K562 (cell line): ENCODE results near the gene PLCL1.

Experiments
- ADNP ChIP-seq: fragments of 200-800 bp; sonication (Bioruptor generic); IDR thresholded peaks from 2 replicates; pipeline ENCODE4 v1.6.1; 2016; ENCODE audit warnings: missing genetic modification characterization, missing compliant biosample characterization
- ATF3 ChIP-seq, 2 experiments: fragments of 450-650 bp in 1 of 2; sonication (generic) in 1 of 2; formaldehyde crosslinking in 1 of 2; IDR thresholded peaks in 1 of 2; conservative IDR thresholded peaks in 1 of 2; 2 replicates each; pipeline versions ENCODE4 v1.6.1 to v1.8.1; 2016 to 2023; ENCODE audit warnings: mild to moderate bottlenecking in 2 of 2, moderate library complexity in 2 of 2, inconsistent platforms in 1 of 2, missing genetic modification reagents in 1 of 2
- L3MBTL2 ChIP-seq: fragments of 450-650 bp; IDR thresholded peaks from 2 replicates; pipeline ENCODE4 v1.6.1; 2016; ENCODE audit warnings: mild to moderate bottlenecking, moderate library complexity
- POLR2AphosphoS5 ChIP-seq: IDR thresholded peaks from 2 replicates; pipeline ENCODE4 v1.6.1; 2011; ENCODE audit warnings: mild to moderate bottlenecking, low read depth, low read length, moderate library complexity; ENCODE audit not compliant: control insufficient read depth, insufficient read depth
- SRSF1 ChIP-seq: fragments of 200-400 bp; formaldehyde crosslinking; IDR thresholded peaks from 2 replicates; pipeline ENCODE4 v1.6.1; 2017; ENCODE audit warnings: mild to moderate bottlenecking, low read depth, low read length, moderate library complexity
- ZNF740 ChIP-seq, 3 experiments: fragments of 200-800 bp in 1 of 3; sonication (Bioruptor generic) in 1 of 3; sonication (generic) in 1 of 3; formaldehyde crosslinking in 1 of 3; IDR thresholded peaks; 2 replicates each; pipeline versions ENCODE4 v1.6.1 to v1.8.0; 2016 to 2022; ENCODE audit warnings: mild to moderate bottlenecking in 2 of 3, missing compliant biosample characterization in 2 of 3, missing genetic modification characterization in 2 of 3, missing genetic modification reagents in 1 of 3

GRCh38 chr2:197798187-197798586, 6.2 kb upstream of the PLCL1 start:
- TF ChIP-seq ZNF740 (CRISPR knock-in tag; IDR thresholded peaks at IDR 0.05) (no peak), ZNF740 (tag; IDR thresholded peaks at IDR 0.05) (no peak), SRSF1 (no peak), POLR2AphosphoS5 (no peak), L3MBTL2 (no peak), ADNP (tag) (no peak), ATF3 (IDR thresholded peaks at IDR 0.05) (no peak), ATF3 (CRISPR knock-in tag; conservative IDR thresholded peaks at IDR 0.05) (no peak)
